HG02642 (cell line): Measurements from ENCODE around the gene TAS1R3.
A peak's percentile ranks its signal among the peaks of the same experiment; 100 is the strongest.

Experiments
- ATAC-seq: cut with Tn5 transposase; IDR thresholded peaks from one replicate; pipeline ENCODE4 v1.9.1; 2021; ENCODE audit warnings: mild to moderate bottlenecking; ENCODE audit not compliant: unreplicated experiment, poor library complexity

Gene TAS1R3

GRCh38 chr1:1348420-1349255, 17.6 kb downstream of the TAS1R3 start:
- peak; percentile 30 for ATAC-seq

- ATAC-seq: peak; percentile 70
These were observed 18.4 kb downstream of the TAS1R3 start, which contains the start of gene DVL1 for GRCh38 chr1:1349256-1350012. TSS of gene DVL1 (minus strand) at chr1:1349418. CDS start at chr1:1349065, 353 bp downstream.

DNA sequence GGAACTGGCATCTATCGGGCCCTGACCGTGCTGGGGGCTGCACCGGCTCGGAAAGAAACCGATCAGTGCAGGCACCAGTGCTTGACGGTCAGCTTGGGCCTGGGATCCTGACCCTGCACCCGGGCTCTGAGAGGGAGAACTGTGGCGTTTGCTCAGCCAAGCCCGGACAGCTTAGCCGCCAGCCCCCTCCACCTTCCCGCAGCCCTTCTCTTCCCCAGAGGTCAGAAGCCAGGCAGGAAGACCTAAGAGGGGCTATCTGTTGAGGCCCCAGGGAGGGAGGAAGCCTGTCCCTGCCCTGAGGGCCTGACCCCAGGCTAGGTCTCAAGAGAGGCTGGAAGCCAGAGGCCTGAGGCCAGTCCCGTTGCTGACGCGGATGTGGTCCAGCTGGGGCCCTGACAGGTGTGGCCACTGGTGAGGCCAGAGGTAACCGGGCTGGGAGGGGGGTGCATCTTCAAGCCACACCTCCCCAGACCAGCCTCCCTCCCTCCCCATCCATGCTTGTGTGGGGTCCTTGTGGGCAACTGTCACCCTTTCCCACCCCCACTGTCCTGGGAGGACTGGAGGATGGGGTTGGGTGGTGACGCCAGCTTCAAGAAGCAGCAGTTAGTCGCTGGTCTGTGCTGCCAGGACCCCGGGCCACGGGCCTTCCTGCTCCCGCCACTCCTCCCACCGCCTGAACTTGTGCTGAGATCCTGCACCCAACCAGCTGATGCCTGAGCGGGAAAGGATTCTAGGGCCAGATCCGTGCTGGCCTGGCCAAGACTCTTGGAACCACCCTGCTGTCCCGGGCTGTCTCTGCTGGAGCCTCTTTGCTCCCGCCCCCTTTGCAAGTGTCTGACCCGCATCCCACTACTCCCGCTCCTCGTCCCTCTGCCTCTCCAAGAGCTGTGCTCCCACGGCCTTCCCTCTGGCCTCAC, 20.7 kb downstream of the TAS1R3 start:
- ATAC-seq: no peak

GRCh38 chr1:1352786-1353388, 21.8 kb downstream of the TAS1R3 start:
- no peak for ATAC-seq

GRCh38 chr1:1353389-1354151, 22.5 kb downstream of the TAS1R3 start:
- ATAC-seq: no peak

DNA sequence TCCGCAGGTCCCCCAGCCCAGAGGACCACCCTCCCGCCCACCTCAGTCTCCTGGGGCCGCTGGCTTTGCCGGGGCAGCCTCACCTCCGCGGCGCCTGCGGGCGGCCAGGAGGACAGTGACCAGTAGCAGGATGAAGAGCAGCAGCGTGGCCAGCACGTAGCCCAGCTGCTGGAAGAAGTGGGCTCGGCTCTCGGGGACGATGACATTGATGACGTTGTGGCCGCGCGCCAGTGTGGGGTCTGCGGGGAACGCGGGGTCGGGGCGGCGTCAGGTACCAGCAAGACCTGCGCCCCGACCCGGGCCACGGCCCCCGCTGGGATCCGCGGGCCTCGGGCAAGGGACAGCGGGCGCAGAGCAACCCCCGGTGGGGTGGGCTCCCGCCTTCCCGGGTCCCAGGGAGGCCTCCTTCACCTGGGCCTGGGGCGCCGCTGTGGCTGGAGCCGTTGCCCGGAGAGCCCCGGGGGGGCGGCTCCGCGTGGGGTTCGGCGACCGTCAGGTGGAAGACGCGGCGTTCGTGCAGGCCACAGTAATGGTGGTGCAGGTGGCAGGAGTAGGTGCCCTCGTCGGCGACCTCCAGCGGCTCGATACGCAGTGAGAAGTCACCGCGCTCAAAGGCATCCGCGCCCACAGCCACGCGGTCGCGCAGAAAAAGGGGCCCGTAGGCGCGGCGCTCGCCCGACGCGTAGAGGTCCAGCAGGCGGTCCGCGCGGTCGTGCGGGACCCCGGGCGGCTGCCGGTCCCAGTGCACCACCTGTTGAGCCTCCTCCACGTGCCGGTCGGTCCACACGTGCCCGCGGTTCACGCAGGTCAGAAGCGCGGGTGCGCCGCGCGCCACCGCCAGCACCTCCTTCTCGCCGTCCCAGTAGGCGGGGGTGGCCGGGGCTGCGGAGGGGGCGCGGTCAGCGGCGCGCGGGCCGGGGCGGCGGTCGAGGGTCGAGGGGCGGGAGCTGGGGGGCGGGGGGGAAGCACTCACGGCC, 23.5 kb downstream of the TAS1R3 start:
- ATAC-seq: no peak

DNA sequence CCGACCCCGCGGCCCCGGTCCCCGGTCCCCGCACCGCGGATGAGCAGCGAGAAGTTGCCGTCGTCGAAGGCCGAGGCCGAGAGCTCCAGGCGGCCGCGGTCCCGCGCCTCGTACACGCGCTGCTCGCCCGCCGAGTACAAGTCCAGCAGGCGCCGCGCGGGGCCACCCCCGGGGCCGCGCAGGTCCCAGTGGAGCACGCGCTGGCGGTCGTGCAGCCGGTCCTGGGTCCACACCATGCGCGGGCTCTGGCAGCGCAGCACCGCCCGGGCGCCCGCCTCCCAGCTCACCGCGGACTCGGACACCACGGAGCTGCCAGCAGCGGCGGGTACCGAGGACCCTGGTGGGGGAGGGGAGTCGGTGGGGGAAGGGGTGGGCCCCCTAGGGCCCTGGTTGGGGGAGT, 24.3 kb downstream of the TAS1R3 start:
- no peak for ATAC-seq

GRCh38 chr1:1356166-1356795, 25.2 kb downstream of the TAS1R3 start:
- ATAC-seq: no peak

GRCh38 chr1:1356796-1357401, 25.8 kb downstream of the TAS1R3 start:
- no peak for ATAC-seq

DNA sequence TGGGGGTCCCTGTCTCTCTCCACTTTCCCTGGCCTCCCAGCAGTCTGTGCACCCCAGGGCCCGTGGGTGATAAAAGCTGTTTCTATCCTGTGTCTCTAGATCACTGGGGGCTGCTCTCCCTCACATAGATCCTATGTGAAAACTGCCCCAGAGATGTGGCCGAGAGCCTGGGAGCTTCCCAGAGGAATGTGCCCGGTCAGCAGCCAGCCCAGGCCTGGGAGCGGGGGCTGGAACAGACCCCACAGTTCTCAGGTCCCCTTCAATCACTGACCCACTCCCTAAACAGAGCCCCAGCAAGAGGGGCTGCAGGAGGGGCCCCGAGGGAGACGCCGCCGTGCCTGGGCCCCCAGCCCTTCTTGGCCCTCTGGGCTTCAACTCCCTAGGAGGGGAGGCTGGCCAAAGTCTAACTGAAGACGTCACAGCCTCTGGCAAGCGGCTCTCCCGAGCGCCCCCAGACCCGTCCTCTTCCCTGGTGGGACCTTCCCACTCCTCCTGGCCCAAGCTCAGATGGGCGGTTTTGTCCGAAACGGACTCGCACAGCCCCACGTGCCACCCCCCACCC, 26.9 kb downstream of the TAS1R3 start:
- no peak for ATAC-seq

DNA sequence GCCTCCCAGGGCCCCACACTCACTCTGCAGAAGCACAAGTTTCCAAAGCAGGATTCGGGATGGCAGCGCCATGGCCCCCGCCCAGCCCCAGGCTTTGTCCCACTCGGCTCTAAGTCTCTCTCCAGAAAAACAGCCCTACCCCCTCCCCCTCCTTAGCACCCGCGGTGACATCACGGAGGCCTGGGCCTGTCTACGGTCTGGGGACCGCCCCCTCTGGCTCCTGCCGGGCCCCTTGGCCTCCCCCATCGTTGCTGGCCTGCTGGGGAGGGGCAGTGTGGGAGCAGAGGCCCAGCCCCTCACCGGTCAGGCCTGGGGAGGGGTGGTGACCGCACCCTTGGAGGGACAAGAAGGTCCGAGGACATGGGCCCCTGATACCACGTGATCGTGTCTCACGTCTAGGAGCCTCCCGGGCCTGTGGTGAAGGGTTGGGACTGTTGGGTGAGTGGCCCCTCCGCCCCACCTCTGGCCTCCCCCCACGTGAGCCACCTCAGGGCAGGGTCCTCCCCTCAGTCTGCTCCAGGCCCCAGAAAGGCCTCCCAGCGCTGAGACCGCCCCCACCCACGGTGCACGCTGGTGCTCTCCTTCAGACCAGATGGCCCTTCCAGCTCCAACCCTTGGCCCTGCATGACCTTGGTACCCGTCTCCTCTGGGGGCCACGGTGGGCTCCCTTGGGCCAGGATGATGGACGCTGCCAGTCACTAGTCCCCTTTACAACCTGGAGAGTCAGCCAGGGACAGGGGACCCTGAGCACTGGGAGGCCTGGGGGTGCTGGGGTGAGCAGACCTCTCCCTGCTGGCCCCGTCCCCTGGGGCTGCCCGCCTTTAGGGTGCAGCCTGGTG, 27.6 kb downstream of the TAS1R3 start, which contains the start of gene MXRA8:
TSS of gene MXRA8 (minus strand) at position 123 of the 839 bp plus-strand sequence. CDS start at position 72, 51 bp downstream.
- no peak for ATAC-seq

DNA sequence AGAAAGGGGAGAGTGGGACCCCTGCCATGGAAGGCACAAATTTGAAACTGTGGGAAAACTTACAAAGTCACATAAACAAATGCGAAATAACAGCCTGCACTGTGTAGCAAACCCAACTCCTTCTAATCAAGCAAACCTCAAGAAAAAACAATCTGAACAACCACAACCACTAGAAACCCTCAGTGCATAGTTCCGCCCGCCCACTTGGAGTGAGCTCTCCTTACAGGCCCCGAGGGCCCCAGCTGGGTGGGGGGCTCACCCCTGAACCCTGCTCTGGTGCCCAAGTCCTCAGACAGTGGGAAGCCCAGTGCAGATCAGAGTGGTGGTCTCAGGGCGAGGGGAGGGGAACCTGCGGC, 28.2 kb downstream of the TAS1R3 start:
- no peak for ATAC-seq

DNA sequence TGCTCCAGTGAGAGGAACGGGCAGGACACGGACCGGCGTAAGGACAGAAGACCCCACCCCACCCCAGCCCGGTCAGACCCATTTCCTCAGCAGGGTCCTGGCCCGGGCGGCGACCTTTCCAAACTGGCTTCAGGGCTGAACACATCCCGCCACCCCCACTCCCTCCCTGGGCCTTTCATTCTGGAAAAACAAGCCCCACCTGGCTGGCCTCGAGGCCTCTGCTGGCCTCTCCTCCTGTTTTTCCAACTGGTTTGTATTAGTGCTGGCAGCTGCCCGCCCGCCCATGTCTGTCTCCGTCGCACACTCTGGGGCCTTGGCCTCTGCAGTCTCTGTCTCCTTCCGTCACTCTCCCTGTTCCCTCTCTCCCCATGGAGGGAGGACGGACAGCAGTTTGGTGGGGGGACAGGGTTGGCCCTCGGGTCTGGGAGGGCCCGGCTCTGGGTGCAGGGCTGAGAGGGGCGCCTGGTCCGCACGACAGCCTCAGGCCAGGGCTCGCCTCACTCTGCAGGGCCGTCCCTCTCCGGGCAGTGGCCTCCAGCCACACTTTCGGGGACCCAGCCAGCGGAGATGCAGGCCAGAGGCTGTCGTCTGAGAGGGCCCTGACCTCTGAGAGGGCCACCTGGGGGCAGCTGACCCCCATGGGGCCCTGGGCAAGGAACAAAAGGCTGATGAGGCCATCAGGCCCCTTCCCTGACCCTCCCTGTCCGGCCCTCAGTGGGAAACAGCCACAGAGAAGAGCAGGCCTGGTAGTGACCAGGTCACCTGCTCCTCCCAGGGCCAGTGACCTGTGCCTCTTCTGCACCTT, 28.8 kb downstream of the TAS1R3 start:
- ATAC-seq: no peak

GRCh38 chr1:1360506-1361169, 29.6 kb downstream of the TAS1R3 start:
- no peak for ATAC-seq
